HCT116 (cell line): ENCODE results near the gene VMP1.

Experiments used
- EGR1 ChIP-seq: IDR thresholded peaks from 2 replicates; pipeline ENCODE4 v1.6.1; 2012; ENCODE audit warnings: low read depth
- ELF1 ChIP-seq: IDR thresholded peaks from 2 replicates; pipeline ENCODE4 v1.6.1; 2012; ENCODE audit warnings: low read depth, borderline replicate concordance
- EZH2phosphoT487 ChIP-seq: fragments of 200-600 bp; IDR thresholded peaks from 2 replicates; pipeline ENCODE4 v1.6.1; 2018; ENCODE audit warnings: antibody characterized with exemption, borderline replicate concordance
- POLR2A ChIP-seq: IDR thresholded peaks from 2 replicates; pipeline ENCODE4 v1.7.0; 2011; ENCODE audit warnings: borderline replicate concordance; ENCODE audit not compliant: insufficient read depth, insufficient read length; ENCODE audit errors: extremely low read depth
- SIN3A ChIP-seq: IDR thresholded peaks from 2 replicates; pipeline ENCODE4 v1.6.1; 2012; ENCODE audit warnings: low read depth
- ZNF274 ChIP-seq: fragments of 200-500 bp; sonication (Bioruptor generic); IDR thresholded peaks from 2 replicates; pipeline ENCODE4 v1.6.1; 2014; ENCODE audit warnings: mild to moderate bottlenecking, low read depth, low read length, inconsistent platforms
- TF ChIP-seq, protein P1 (sequence below), 3 experiments: fragments of 200-600 bp in 1 of 3; sonication (generic) in 1 of 3; IDR thresholded peaks in 2 of 3; conservative IDR thresholded peaks in 1 of 3; 2 replicates each; pipeline ENCODE4 v1.5.1; 2012 to 2017; ENCODE audit warnings: low read depth in 2 of 3, low read length in 2 of 3, antibody characterized with exemption in 1 of 3, borderline replicate concordance in 1 of 3, control low read depth in 1 of 3, mild to moderate bottlenecking in 1 of 3, mixed read lengths in 1 of 3, mixed run types in 1 of 3, moderate library complexity in 1 of 3; ENCODE audit not compliant: insufficient read depth in 1 of 3

DNA sequence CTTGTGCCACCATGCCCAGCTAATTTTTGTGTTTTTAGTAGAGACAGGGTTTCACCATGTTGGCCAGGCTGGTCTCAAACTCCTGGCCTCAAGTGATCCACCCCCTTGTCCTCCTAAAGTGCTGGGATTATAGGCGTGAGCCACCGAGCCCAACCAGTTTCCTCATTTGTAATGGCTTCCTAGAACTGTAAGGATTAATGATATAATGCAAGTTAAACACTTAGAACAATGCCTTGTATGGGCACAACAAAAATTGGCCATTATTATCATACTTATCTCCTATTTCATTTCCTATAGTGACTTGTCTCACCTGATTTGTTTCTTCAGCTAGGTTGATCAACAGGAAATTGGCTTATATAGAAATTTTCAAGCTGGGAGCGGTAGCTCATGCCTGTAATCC is 171.2 kb downstream of the VMP1 start:
- TF ChIP-seq ZNF274 (no peak), POLR2A (no peak), SIN3A (no peak), EGR1 (no peak), ELF1 (no peak), EZH2phosphoT487 (no peak)
- TF ChIP-seq, protein P1, sequence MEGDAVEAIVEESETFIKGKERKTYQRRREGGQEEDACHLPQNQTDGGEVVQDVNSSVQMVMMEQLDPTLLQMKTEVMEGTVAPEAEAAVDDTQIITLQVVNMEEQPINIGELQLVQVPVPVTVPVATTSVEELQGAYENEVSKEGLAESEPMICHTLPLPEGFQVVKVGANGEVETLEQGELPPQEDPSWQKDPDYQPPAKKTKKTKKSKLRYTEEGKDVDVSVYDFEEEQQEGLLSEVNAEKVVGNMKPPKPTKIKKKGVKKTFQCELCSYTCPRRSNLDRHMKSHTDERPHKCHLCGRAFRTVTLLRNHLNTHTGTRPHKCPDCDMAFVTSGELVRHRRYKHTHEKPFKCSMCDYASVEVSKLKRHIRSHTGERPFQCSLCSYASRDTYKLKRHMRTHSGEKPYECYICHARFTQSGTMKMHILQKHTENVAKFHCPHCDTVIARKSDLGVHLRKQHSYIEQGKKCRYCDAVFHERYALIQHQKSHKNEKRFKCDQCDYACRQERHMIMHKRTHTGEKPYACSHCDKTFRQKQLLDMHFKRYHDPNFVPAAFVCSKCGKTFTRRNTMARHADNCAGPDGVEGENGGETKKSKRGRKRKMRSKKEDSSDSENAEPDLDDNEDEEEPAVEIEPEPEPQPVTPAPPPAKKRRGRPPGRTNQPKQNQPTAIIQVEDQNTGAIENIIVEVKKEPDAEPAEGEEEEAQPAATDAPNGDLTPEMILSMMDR (IDR thresholded peaks at IDR 0.05 in 2 of 3, conservative IDR thresholded peaks at IDR 0.05 in 1 of 3; ENCODE audit: borderline replicate concordance in 1 of 3, insufficient read depth in 1 of 3, low read depth in 2 of 3, low read length in 2 of 3): no peak
